Osteocyte (in vitro differentiated cells): ENCODE data around the gene TMEM17. TPM values are rescaled to one million over a fixed set of nuclear protein-coding genes. Genes with fewer than 3 reads are reported as not detected.

Experiments used
- DNase-seq: peaks from one replicate; pipeline ENCODE4 v3.0.0; 2021; ENCODE audit warnings: mixed read lengths; ENCODE audit not compliant: unreplicated experiment; ENCODE audit errors: extremely low spot score
- H3K27ac Mint-ChIP-seq: one replicate; pipeline ENCODE4 v1.8.0; 2021; ENCODE audit warnings: mild to moderate bottlenecking, mixed read lengths; ENCODE audit not compliant: unreplicated experiment
- H3K27me3 Mint-ChIP-seq: one replicate; pipeline ENCODE4 v1.8.0; 2021; ENCODE audit warnings: mixed read lengths; ENCODE audit not compliant: unreplicated experiment
- H3K36me3 Mint-ChIP-seq: one replicate; pipeline ENCODE4 v1.8.0; 2021; ENCODE audit warnings: mixed read lengths; ENCODE audit not compliant: unreplicated experiment
- H3K4me1 Mint-ChIP-seq: one replicate; pipeline ENCODE4 v1.8.0; 2021; ENCODE audit warnings: mixed read lengths; ENCODE audit not compliant: unreplicated experiment
- H3K4me3 Mint-ChIP-seq: one replicate; pipeline ENCODE4 v1.8.0; 2021; ENCODE audit warnings: mild to moderate bottlenecking, moderate library complexity, mixed read lengths; ENCODE audit not compliant: unreplicated experiment
- H3K9me3 Mint-ChIP-seq: one replicate; pipeline ENCODE4 v1.8.0; 2021; ENCODE audit warnings: mixed read lengths; ENCODE audit not compliant: unreplicated experiment
- CTCF ChIP-seq: fragments of 200-600 bp; sonication (generic); IDR thresholded peaks from 2 replicates; pipeline ENCODE4 v1.5.0; 2021; ENCODE audit warnings: antibody characterized with exemption, mild to moderate bottlenecking, moderate library complexity
- long read RNA-seq: library from polyadenylated mRNA; unstranded; transcript quantifications from one replicate; pipeline ENCODE4 v2.0.0, GENCODE V29; 2021
- total RNA-seq: library from RNA; stranded (reverse); gene quantifications from 2 replicates; pipeline ENCODE4 v1.2.1, GENCODE V29; 2021

TMEM17 gene
- 2.1 and 2.6 TPM in 2 replicates for total RNA-seq
- long read RNA-seq, transcript TMEM17-201 (4 exons, 1,797 nt): major isoform, 18 of 18 reads
- long read RNA-seq, partial matches to known transcripts: 0 of 18 reads
- long read RNA-seq, other reads (novel, unspliced or antisense): 0 of 18 reads

- TF ChIP-seq CTCF: no peak
- Mint-ChIP-seq H3K27me3 (no peaks in the 10 kb centered on the region), H3K4me3 (peak within 1 kb of the TSS; percentile 88), H3K36me3 (peaks cover 3% of the 10 kb centered on the region), H3K4me1 (peaks cover 12% of the 10 kb centered on the region), H3K27ac (peak within 1 kb of the TSS; percentile 96), H3K9me3 (no peaks in the 10 kb centered on the region)
- peak; percentile 96 for DNase-seq
These were observed at the start of gene TMEM17 for GRCh38 chr2:62505750-62506420. TMEM17 (minus strand) TSS chr2:62506195; CDS start chr2:62506129, 66 bp downstream.

- Mint-ChIP-seq H3K9me3 (peaks cover 4% of the 10 kb centered on the region), H3K4me3 (no peak overlapping the region), H3K27me3 (peaks cover 23% of the 10 kb centered on the region), H3K27ac (no peak overlapping the region), H3K4me1 (no peaks in the 10 kb centered on the region), H3K36me3 (no peaks in the 10 kb centered on the region)
- TF ChIP-seq CTCF: no peak
- no peak for DNase-seq
These were observed 48.4 kb upstream of the TMEM17 start for GRCh38 chr2:62554440-62554839.

GRCh38 chr2:62550461-62550860 is 44.5 kb upstream of the TMEM17 start:
- Mint-ChIP-seq H3K4me1 (no peaks in the 10 kb centered on the region), H3K36me3 (no peaks in the 10 kb centered on the region), H3K4me3 (no peak overlapping the region), H3K27ac (no peak overlapping the region), H3K9me3 (no peaks in the 10 kb centered on the region), H3K27me3 (peaks cover 2% of the 10 kb centered on the region)
- DNase-seq: no peak
- TF ChIP-seq CTCF: no peak

GRCh38 chr2:62547854-62548253 is 41.9 kb upstream of the TMEM17 start:
- Mint-ChIP-seq H3K27ac (no peak overlapping the region), H3K4me1 (no peaks in the 10 kb centered on the region), H3K27me3 (no peaks in the 10 kb centered on the region), H3K4me3 (no peak overlapping the region), H3K36me3 (no peaks in the 10 kb centered on the region), H3K9me3 (no peaks in the 10 kb centered on the region)
- no peak for TF ChIP-seq CTCF
- DNase-seq: no peak

- no peak for TF ChIP-seq CTCF
- H3K27ac Mint-ChIP-seq: no peak overlapping the region
- no peak overlapping the region for H3K4me3 Mint-ChIP-seq
- H3K9me3 Mint-ChIP-seq: no peaks in the 10 kb centered on the region
- H3K36me3 Mint-ChIP-seq: no peaks in the 10 kb centered on the region
- no peaks in the 10 kb centered on the region for H3K4me1 Mint-ChIP-seq
- peaks cover 4% of the 10 kb centered on the region for H3K27me3 Mint-ChIP-seq
- DNase-seq: no peak
These were observed 39.3 kb upstream of the TMEM17 start for GRCh38 chr2:62545261-62545660.
